GM23338 (cell line): ENCODE results near the gene KDSR. TPM values are rescaled to one million over a fixed set of nuclear protein-coding genes. Genes with fewer than 3 reads are reported as not detected.

Experiments used
- ATAC-seq: fragments of 200-7000 bp; cut with Tn5 transposase; 3 replicates; pipeline ENCODE4 v1.9.1; 2020
- DNase-seq: peaks from one replicate; pipeline ENCODE4 v3.0.0-alpha.2; 2015; ENCODE audit warnings: low spot score
- H2AFZ ChIP-seq: fragments of 200-600 bp; sonication (generic); 2 replicates; pipeline ENCODE4 v1.8.0; 2016; ENCODE audit warnings: antibody characterized with exemption, mild to moderate bottlenecking, moderate library complexity
- H3F3A ChIP-seq: fragments of 200-600 bp; sonication (generic); replicated peaks from 2 replicates; pipeline ENCODE4 v1.8.0; 2017; ENCODE audit warnings: antibody characterized with exemption, mixed run types, low read depth
- H3K27ac ChIP-seq: fragments of 200-600 bp; sonication (generic); 2 replicates; pipeline ENCODE4 v1.6.1; 2016; ENCODE audit warnings: low read depth
- H3K27me3 ChIP-seq: fragments of 200-600 bp; sonication (generic); 2 replicates; pipeline ENCODE4 v1.8.0; 2016; ENCODE audit warnings: mild to moderate bottlenecking, mixed run types, moderate library complexity; ENCODE audit not compliant: insufficient read depth
- H3K36me3 ChIP-seq: fragments of 200-600 bp; sonication (generic); 2 replicates; pipeline ENCODE4 v1.8.0; 2016; ENCODE audit warnings: mild to moderate bottlenecking; ENCODE audit not compliant: insufficient read depth
- H3K4me1 ChIP-seq: fragments of 200-600 bp; sonication (generic); 2 replicates; pipeline ENCODE4 v1.8.0; 2016; ENCODE audit warnings: mild to moderate bottlenecking, moderate library complexity; ENCODE audit not compliant: insufficient read depth
- H3K4me2 ChIP-seq: fragments of 200-600 bp; sonication (generic); 2 replicates; pipeline ENCODE4 v1.7.1; 2017; ENCODE audit warnings: mixed run types
- H3K4me3 ChIP-seq: fragments of 200-600 bp; sonication (generic); 2 replicates; pipeline ENCODE4 v1.6.1; 2016; ENCODE audit warnings: mixed run types
- H3K79me2 ChIP-seq: fragments of 200-600 bp; sonication (generic); replicated peaks from 2 replicates; pipeline ENCODE4 v1.8.0; 2017; ENCODE audit warnings: mild to moderate bottlenecking; ENCODE audit not compliant: insufficient read depth
- H3K9me2 ChIP-seq: fragments of 200-600 bp; sonication (generic); 2 replicates; pipeline ENCODE4 v1.8.0; 2017; ENCODE audit not compliant: insufficient read depth
- H4K20me1 ChIP-seq: fragments of 200-600 bp; sonication (generic); replicated peaks from 2 replicates; pipeline ENCODE4 v1.8.0; 2017; ENCODE audit warnings: mild to moderate bottlenecking; ENCODE audit not compliant: insufficient read depth
- H3K27ac Mint-ChIP-seq: 2 replicates; pipeline ENCODE4 v1.8.0; 2020; ENCODE audit warnings: inconsistent platforms, mild to moderate bottlenecking, moderate library complexity, mixed read lengths
- H3K27me3 Mint-ChIP-seq: 3 replicates; pipeline ENCODE4 v1.8.0; 2022; ENCODE audit warnings: low read depth, mild to moderate bottlenecking, moderate library complexity, mixed read lengths, inconsistent platforms; ENCODE audit not compliant: insufficient read depth, poor library complexity
- H3K36me3 Mint-ChIP-seq: 3 replicates; pipeline ENCODE4 v1.8.0; 2021; ENCODE audit warnings: low read depth, mild to moderate bottlenecking, inconsistent platforms, moderate library complexity, mixed read lengths
- H3K4me1 Mint-ChIP-seq: 3 replicates; pipeline ENCODE4 v1.8.0; 2020; ENCODE audit warnings: mild to moderate bottlenecking, inconsistent platforms, mixed read lengths
- H3K4me3 Mint-ChIP-seq: 3 replicates; pipeline ENCODE4 v1.8.0; 2021; ENCODE audit warnings: moderate library complexity, mild to moderate bottlenecking, inconsistent platforms, mixed read lengths
- H3K9me3 Mint-ChIP-seq: 3 replicates; pipeline ENCODE4 v1.8.0; 2020; ENCODE audit warnings: moderate library complexity, mild to moderate bottlenecking, inconsistent platforms, mixed read lengths
- CTCF ChIP-seq, 2 experiments: fragments of 200-600 bp in 1 of 2; sonication (generic) in 1 of 2; conservative IDR thresholded peaks; 2 replicates each; pipeline versions ENCODE4 v1.5.1 to v1.6.1; 2016 to 2017; ENCODE audit warnings: antibody characterized with exemption in 2 of 2, low read depth in 2 of 2, mild to moderate bottlenecking in 2 of 2, moderate library complexity in 1 of 2
- ETS1 ChIP-seq: IDR thresholded peaks from 2 replicates; pipeline ENCODE4 v1.6.1; 2016; ENCODE audit warnings: antibody characterized with exemption
- EZH2 ChIP-seq: fragments of 200-600 bp; sonication (generic); IDR thresholded peaks from one replicate; pipeline ENCODE4 v1.8.0; 2017; ENCODE audit warnings: antibody characterized with exemption, mild to moderate bottlenecking, low read depth; ENCODE audit not compliant: unreplicated experiment
- EZH2phosphoT487 ChIP-seq: fragments of 200-600 bp; sonication (generic); IDR thresholded peaks from one replicate; pipeline ENCODE4 v1.8.1; 2018; ENCODE audit warnings: antibody characterized with exemption; ENCODE audit not compliant: unreplicated experiment
- JUNB ChIP-seq: IDR thresholded peaks from one replicate; pipeline ENCODE4 v1.6.1; 2016; ENCODE audit warnings: antibody characterized with exemption; ENCODE audit not compliant: unreplicated experiment
- NANOG ChIP-seq: IDR thresholded peaks from 2 replicates; pipeline ENCODE4 v1.6.1; 2016; ENCODE audit warnings: antibody characterized with exemption, borderline replicate concordance
- REST ChIP-seq: IDR thresholded peaks from one replicate; pipeline ENCODE4 v1.6.1; 2018; ENCODE audit warnings: antibody characterized with exemption; ENCODE audit not compliant: unreplicated experiment
- ZNF114 ChIP-seq: fragments of 250-450 bp; sonication (Bioruptor Pico); IDR thresholded peaks from 2 replicates; pipeline ENCODE4 v1.5.0; 2020; ENCODE audit warnings: mild to moderate bottlenecking, moderate library complexity
- ZNF462 ChIP-seq: fragments of 250-450 bp; sonication (Bioruptor Pico); IDR thresholded peaks from 2 replicates; pipeline ENCODE4 v1.5.0; 2020; ENCODE audit warnings: mild to moderate bottlenecking, moderate library complexity
- polyA plus RNA-seq: library from polyadenylated mRNA; unstranded; fragments of >200 nt; fragmentation: Nextera tagmentation; extraction: Ambion mirVana; gene quantifications from 2 replicates; pipeline ENCODE4 v1.2.1, GENCODE V29; 2016
- total RNA-seq: library from RNA; depleted of rRNA; stranded (reverse); fragments of >200 nt; shearing (Covaris generic); gene quantifications from 2 replicates; pipeline ENCODE4 v1.2.3, GENCODE V29; 2014

Gene KDSR
- total and polyA plus RNA-seq, 2 experiments from 2014 or later: 23.7 to 36.3 TPM

- no peak for ATAC-seq
- no peak overlapping the region for H3K27ac Mint-ChIP-seq
- no peaks in the 10 kb centered on the region for H3K4me1 Mint-ChIP-seq
- no peak overlapping the region for H3K4me2 ChIP-seq
- no peak overlapping the region for H3K4me3 Mint-ChIP-seq
- no peak for TF ChIP-seq CTCF (conservative IDR thresholded peaks at IDR 0.05; ENCODE audit: low read depth in 2 of 2)
- no peak for TF ChIP-seq ETS1
- no peak for TF ChIP-seq REST
- TF ChIP-seq JUNB: no peak
- TF ChIP-seq ZNF462: no peak
- TF ChIP-seq NANOG: no peak
- TF ChIP-seq EZH2phosphoT487: no peak
- no peak for TF ChIP-seq EZH2
- no peak for TF ChIP-seq ZNF114 (CRISPR knock-in tag)
- no peaks in the 10 kb centered on the region for H3K4me1 ChIP-seq
- no peaks in the 10 kb centered on the region; the same call in 1 of the 2 replicates for H4K20me1 ChIP-seq
- no peaks in the 10 kb centered on the region for H3K27me3 Mint-ChIP-seq
- no peak for DNase-seq
- no peaks in the 10 kb centered on the region for H3K27me3 ChIP-seq
- no peaks in the 10 kb centered on the region for H3F3A ChIP-seq
- H3K9me2 ChIP-seq: no peaks in the 10 kb centered on the region
- H3K9me3 Mint-ChIP-seq: no peaks in the 10 kb centered on the region
- no peak overlapping the region for H3K27ac ChIP-seq
- no peak overlapping the region for H2AFZ ChIP-seq
- no peak overlapping the region for H3K4me3 ChIP-seq
- H3K36me3 ChIP-seq: peaks cover 25% of the 10 kb centered on the region; the same call in 1 of the 2 replicates
- peaks cover 57% of the 10 kb centered on the region for H3K36me3 Mint-ChIP-seq
- H3K79me2 ChIP-seq: no peaks in the 10 kb centered on the region
Measured at GRCh38 chr18:63346480-63347183, 20.4 kb downstream of the KDSR start.
